T1000 (cell line): ENCODE results near the gene PTPRN2.

ENCODE experiments used
- DNase-seq: peaks from one replicate; lab custom pipeline; 2025; ENCODE audit warnings: mixed read lengths; lab: John Stamatoyannopoulos, UW

Gene PTPRN2

GRCh38 chr7:158028290-158028941 is 559.2 kb downstream of the PTPRN2 start:
- DNase-seq: no peak

GRCh38 chr7:158027646-158028045 is 560.0 kb downstream of the PTPRN2 start:
- DNase-seq: no peak

GRCh38 chr7:158026636-158027265 is 560.9 kb downstream of the PTPRN2 start:
- DNase-seq: no peak

GRCh38 chr7:158025686-158026600 is 561.7 kb downstream of the PTPRN2 start:
- no peak for DNase-seq

- DNase-seq: no peak
These were observed 562.7 kb downstream of the PTPRN2 start for GRCh38 chr7:158024881-158025280.

GRCh38 chr7:158024351-158024715 is 563.3 kb downstream of the PTPRN2 start:
- no peak for DNase-seq

GRCh38 chr7:158023681-158024350 is 563.8 kb downstream of the PTPRN2 start:
- no peak for DNase-seq

- no peak for DNase-seq
These were observed 564.5 kb downstream of the PTPRN2 start for GRCh38 chr7:158023157-158023556.

GRCh38 chr7:158022601-158023000 is 565.0 kb downstream of the PTPRN2 start:
- no peak for DNase-seq

GRCh38 chr7:158021836-158022235 is 565.8 kb downstream of the PTPRN2 start:
- no peak for DNase-seq

GRCh38 chr7:158020706-158021095 is 566.9 kb downstream of the PTPRN2 start:
- DNase-seq: no peak

- DNase-seq: no peak
These were observed 567.6 kb downstream of the PTPRN2 start for GRCh38 chr7:158019726-158020705.

- no peak for DNase-seq
These were observed 568.5 kb downstream of the PTPRN2 start for GRCh38 chr7:158018971-158019645.

GRCh38 chr7:158018098-158018762 is 569.4 kb downstream of the PTPRN2 start:
- DNase-seq: no peak

GRCh38 chr7:158017111-158018097 is 570.2 kb downstream of the PTPRN2 start:
- no peak for DNase-seq

- no peak for DNase-seq
These were observed 571.2 kb downstream of the PTPRN2 start for GRCh38 chr7:158016180-158017097.

GRCh38 chr7:158015403-158016179 is 572.0 kb downstream of the PTPRN2 start:
- DNase-seq: no peak
